ENCODE data around the gene NOL4L. TPM values are rescaled to one million over a fixed set of nuclear protein-coding genes. Genes with fewer than 3 reads are reported as not detected.

The NOL4L gene
- total and polyA plus RNA-seq, 2 donors (not counting 3 experiments of a cell fraction or from before 2014, with no cell fraction given): 55.2 to 79.6 TPM

- no peaks in the 10 kb centered on the region for H3K4me1 ChIP-seq (ENCODE audit: control insufficient read depth, extremely low read depth, insufficient read depth, low read length)
- FAIRE-seq (no peak), DNase-seq (ENCODE audit: low read depth, low spot score) (no peak)
- peaks cover under 1 to 9% of the 10 kb centered on the region in 2 experiments for H3K27me3 ChIP-seq (ENCODE audit: control insufficient read depth in 2 of 2, insufficient read depth in 2 of 2, low read length in 2 of 2)
- no TSS peak for BruUV-seq (replicated peaks)
- no peaks in the 10 kb centered on the region for H3K9me1 ChIP-seq (replicated peaks; ENCODE audit: control insufficient read depth, extremely low read depth, insufficient read depth, low read length)
- no peaks in the 10 kb centered on the region for H3K79me2 ChIP-seq (ENCODE audit: control insufficient read depth, insufficient read depth, low read length)
- no peaks in the 10 kb centered on the region for H4K20me1 ChIP-seq (replicated peaks; ENCODE audit: control insufficient read depth, extremely low read depth, insufficient read depth, low read length)
- no peak overlapping the region for H2AFZ ChIP-seq (ENCODE audit: low read depth, low read length)
- no peak overlapping the region for H3K9ac ChIP-seq (replicated peaks; ENCODE audit: extremely low read depth, insufficient read depth, low read length)
- dilution Hi-C loops (cut with MboI; ENCODE audit: extremely low pct_ligation_motif_present, low sequenced_read_pairs): no loop called here
- no peaks in the 10 kb centered on the region for H3K9me3 ChIP-seq (replicated peaks; ENCODE audit: control insufficient read depth, insufficient read depth, low read length)
- POLR2A ChIA-PET: no interaction called here
- no peak overlapping the region for H3K4me3 ChIP-seq (replicated peaks in 1 of 3; ENCODE audit: insufficient read depth in 1 of 3, low read depth in 1 of 3, low read length in 3 of 3)
- CTCF ChIA-PET: interaction anchor here (0.8 kb wide), 1 partner anchor 186 kb away, joined by 3 read pairs; no protein-coding TSS in a partner anchor
- H3K4me2 ChIP-seq (ENCODE audit: insufficient read depth, low read length): no peak overlapping the region
- intact Hi-C loops (cut with micrococcal nuclease): no loop called here
- no peak overlapping the region for H3K27ac ChIP-seq (ENCODE audit: insufficient read depth, low read depth, low read length)
- TF ChIP-seq MAX (IDR thresholded peaks at IDR 0.05; ENCODE audit: insufficient read depth, insufficient read length) (no peak), JUN (IDR thresholded peaks at IDR 0.05; ENCODE audit: borderline replicate concordance, insufficient read depth, insufficient read length, low read depth) (no peak), GATA2 (IDR thresholded peaks at IDR 0.05; ENCODE audit: insufficient read depth, insufficient read length, low read depth, low read length) (no peak), EZH2 (IDR thresholded peaks at IDR 0.05; ENCODE audit: borderline replicate concordance, low read depth, low read length, severe bottlenecking) (no peak), CTCF (IDR thresholded peaks at IDR 0.05; ENCODE audit: extremely low read depth in 1 of 2, insufficient read depth in 1 of 2, low read depth in 1 of 2, low read length in 2 of 2) (no peak), POLR2A (IDR thresholded peaks at IDR 0.05; ENCODE audit: low read depth, low read length) (no peak), MYC (IDR thresholded peaks at IDR 0.05; ENCODE audit: low read depth, low read length) (no peak), FOS (IDR thresholded peaks at IDR 0.05; ENCODE audit: borderline replicate concordance, insufficient read depth, low read length) (no peak), POLR2AphosphoS5 (IDR thresholded peaks at IDR 0.05; ENCODE audit: insufficient read depth, low read depth, low read length) (no peak)
- no peaks in the 10 kb centered on the region for H3K36me3 ChIP-seq (ENCODE audit: control insufficient read depth in 2 of 2, extremely low read depth in 1 of 2, insufficient read depth in 2 of 2, low read length in 2 of 2)
These were observed 6.9 kb upstream of the NOL4L start for GRCh38 chr20:32592022-32592421.

Measured in endothelial cell of umbilical vein (primary cell).